Measurements from ENCODE around the gene PRKCA. TPM values are rescaled to one million over a fixed set of nuclear protein-coding genes. Genes with fewer than 3 reads are reported as not detected.

Gene PRKCA
- total and polyA plus RNA-seq, 9 of the 15 experiments (the other 6 are each of a cell fraction or from before 2014, with no cell fraction given) = 3.2 to 33.0 (median 17.8) TPM

GRCh38 chr17:66345949-66346638 is 43.7 kb downstream of the PRKCA start (continued):
- TF ChIP-seq CC2D1A (IDR thresholded peaks at IDR 0.05) = peak; percentile 28; the same call in 1 of the 2 replicates
- TF ChIP-seq SMARCA4 (IDR thresholded peaks at IDR 0.05) = peak; percentile 91
- TF ChIP-seq NFRKB (IDR thresholded peaks at IDR 0.05; ENCODE audit: low read depth) = 0 out of 2 replicates have a peak, but pooled peaks have one; percentile 32
- TF ChIP-seq ARNT (IDR thresholded peaks at IDR 0.05) = peak; percentile 36 to 50; a peak in 1 of 4 replicates
- 0 out of 2 replicates have a peak, but pooled peaks have one; percentile 41 for TF ChIP-seq ZNF395 (CRISPR knock-in tag; IDR thresholded peaks at IDR 0.05)

DNA sequence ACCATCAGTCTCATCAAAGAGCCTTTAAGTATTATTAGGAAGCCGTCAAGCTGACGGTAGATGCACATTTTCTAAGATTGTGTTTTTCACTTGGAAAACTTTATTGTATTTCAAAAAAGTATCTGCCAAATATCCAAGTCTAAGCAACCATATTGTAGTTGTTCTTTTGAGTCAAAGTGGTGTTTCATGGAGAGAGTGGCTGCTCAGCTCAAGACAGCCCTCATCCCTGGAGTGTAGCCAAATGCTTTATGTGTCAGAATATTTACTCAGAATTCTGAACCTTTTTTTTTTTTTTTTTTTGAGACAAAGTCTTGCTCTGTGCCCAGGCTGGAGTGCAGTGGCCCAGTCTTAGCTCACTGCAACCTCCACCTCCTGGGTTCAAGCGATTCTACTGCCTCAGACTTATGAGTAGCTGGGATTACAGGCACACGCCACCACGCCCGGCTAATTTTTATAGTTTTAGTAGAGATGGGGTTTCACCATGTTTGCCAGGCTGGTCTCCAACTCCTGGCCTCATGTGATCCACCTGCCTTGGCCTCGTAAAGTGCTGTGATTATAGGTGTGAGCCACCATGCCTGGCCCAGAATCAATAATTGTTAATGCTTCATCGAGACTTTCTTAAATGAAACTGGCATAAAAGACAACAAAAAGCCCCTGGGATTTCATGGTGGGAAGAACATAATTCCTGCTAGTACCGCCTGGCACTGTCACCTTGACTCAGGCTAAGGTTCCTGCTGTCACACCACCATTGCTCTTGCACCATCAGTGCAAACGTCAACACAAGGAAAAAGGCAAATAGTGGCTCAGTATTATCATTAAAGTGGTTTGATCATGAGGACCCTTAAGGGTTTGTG is 45.5 kb downstream of the PRKCA start:
- POLR2A ChIA-PET = interaction anchor here (0.6 to 1.0 kb wide), 3 partner anchors 17 to 161 kb away, joined by 3 to 4 read pairs (median 3); no protein-coding TSS in a partner anchor
- FAIRE-seq (no peak), DNase-seq (ENCODE audit: extremely low read depth in 1 of 4, low spot score in 3 of 4) (peak in 1 of 4 experiments; percentile 66), ATAC-seq (no peak)
- Histone ChIP-seq H3K27ac (ENCODE audit: extremely low read depth, low read depth, low read length) (peak overlapping the region; percentile 91), H4K20me1 (replicated peaks; ENCODE audit: control insufficient read depth, insufficient read depth, low read length) (no peaks in the 10 kb centered on the region), H3K9ac (ENCODE audit: insufficient read depth in 1 of 2, low read depth in 2 of 2, low read length in 2 of 2) (no peak overlapping the region; a peak in 2 of 4 replicates), H2AFZ (ENCODE audit: low read depth, low read length) (no peak overlapping the region), H3K4me3 (no peak overlapping the region), H3K4me2 (ENCODE audit: insufficient read depth, low read length) (peak overlapping the region; percentile 71), H3K4me1 (replicated peaks in 1 of 2; ENCODE audit: control insufficient read depth in 2 of 2, insufficient read depth in 2 of 2, low read length in 2 of 2) (peaks cover 29 to 81% of the 10 kb centered on the region in 2 experiments), H3K79me2 (ENCODE audit: control insufficient read depth, insufficient read depth, low read length) (peaks cover 85% of the 10 kb centered on the region), H3K9me1 (ENCODE audit: control insufficient read depth, insufficient read depth, low read length) (no peaks in the 10 kb centered on the region), H3K9me3 (replicated peaks; ENCODE audit: control insufficient read depth, insufficient read depth, low read depth, low read length) (no peaks in the 10 kb centered on the region), H3K36me3 (ENCODE audit: control insufficient read depth, insufficient read depth, low read length) (no peaks in the 10 kb centered on the region; the same call in 2 of the 3 replicates), H3K27me3 (ENCODE audit: control insufficient read depth in 2 of 2, insufficient read depth in 2 of 2, low read length in 2 of 2) (no peaks in the 10 kb centered on the region)
- 48% methylated on average over 10 of the region's 10 CpGs for WGBS (ENCODE audit: insufficient coverage, low coverage, missing lambda C conversion rate)
- BruUV-seq (replicated peaks) = no TSS peak
- CTCF ChIA-PET (ENCODE audit: low intra/inter-chr PET ratio) = no interaction called here
- intact Hi-C loops (cut with micrococcal nuclease) = loop anchor here (2.0 kb wide), 1 partner anchor 45 kb away; the partner anchor contains the start of gene PRKCA
- in situ Hi-C loops (cut with MboI) = no loop called here
- TF ChIP-seq TBL1XR1 (IDR thresholded peaks at IDR 0.05; ENCODE audit: low read length in 2 of 2) = no peak
- TF ChIP-seq ZNF395 (CRISPR knock-in tag; IDR thresholded peaks at IDR 0.05) = peak; percentile 8; the same call in 1 of the 2 replicates
- 0 out of 2 replicates have a peak, but pooled peaks have one; percentile 5 for TF ChIP-seq ZNF644 (tag; IDR thresholded peaks at IDR 0.05; ENCODE audit: low read depth)

Measured in K562 (cell line).